Stimulated activated CD8-positive, alpha-beta memory T cell treated with anti-CD3 and anti-CD28 coated beads, Interleukin-15, amount 100 ng/mL, for 4 hours (primary cell): ENCODE results near the gene NCSTN.

Experiments
- DNase-seq, 2 donors: peaks; one replicate each; pipeline ENCODE4 v3.0.0-alpha.2; 2020; ENCODE audit warnings: low read depth in 2 of 2

The NCSTN gene

GRCh38 chr1:160352555-160352954, 9.4 kb downstream of the NCSTN start:
- no peak for DNase-seq

- DNase-seq = no peak
These were observed 10.0 kb downstream of the NCSTN start for GRCh38 chr1:160353223-160353622.

GRCh38 chr1:160354388-160354985, 11.3 kb downstream of the NCSTN start:
- no peak for DNase-seq

- DNase-seq = no peak
These were observed 14.3 kb downstream of the NCSTN start for GRCh38 chr1:160357286-160358002.

GRCh38 chr1:160358073-160358472, 14.9 kb downstream of the NCSTN start:
- DNase-seq = no peak

- no peak for DNase-seq
These were observed 16.5 kb downstream of the NCSTN start for GRCh38 chr1:160359559-160360226.

GRCh38 chr1:160360227-160360695, 17.1 kb downstream of the NCSTN start:
- no peak for DNase-seq

- DNase-seq = no peak
These were observed 18.0 kb downstream of the NCSTN start for GRCh38 chr1:160361199-160361598.

GRCh38 chr1:160361814-160362167, 18.6 kb downstream of the NCSTN start:
- DNase-seq = no peak

GRCh38 chr1:160362168-160362957, 19.2 kb downstream of the NCSTN start:
- no peak for DNase-seq

GRCh38 chr1:160363010-160363409, 19.8 kb downstream of the NCSTN start:
- DNase-seq = no peak

- no peak for DNase-seq
These were observed 21.0 kb downstream of the NCSTN start for GRCh38 chr1:160363951-160364735.

- DNase-seq = no peak
These were observed 22.1 kb downstream of the NCSTN start for GRCh38 chr1:160365325-160365724.

- DNase-seq = no peak
These were observed 23.7 kb downstream of the NCSTN start, which contains the start of gene NHLH1 for GRCh38 chr1:160366731-160367515. Gene NHLH1 (plus strand): TSS chr1:160367071. CDS start chr1:160370732, 3,661 bp downstream.

- DNase-seq = no peak
These were observed 24.3 kb downstream of the NCSTN start for GRCh38 chr1:160367516-160367900.

- no peak for DNase-seq
These were observed 25.0 kb downstream of the NCSTN start for GRCh38 chr1:160367934-160368923.

GRCh38 chr1:160369087-160369486, 25.9 kb downstream of the NCSTN start:
- no peak for DNase-seq

GRCh38 chr1:160370561-160371345, 27.6 kb downstream of the NCSTN start:
- DNase-seq = no peak

GRCh38 chr1:160371346-160371631, 28.1 kb downstream of the NCSTN start:
- no peak for DNase-seq
